H1 (cell line): ENCODE results near the gene DGKH. TPM values are rescaled to one million over a fixed set of nuclear protein-coding genes. Genes with fewer than 3 reads are reported as not detected.

Source experiments
- CTCF ChIA-PET: fragments of 300-600 bp; sonication (Branson Sonifier 250); formaldehyde crosslinking; loops from one replicate; lab custom pipeline; 2021; ENCODE audit not compliant: partially characterized antibody; lab: Charles Lee
- POLR2A ChIA-PET: fragments of 300-600 bp; sonication (Branson Sonifier 250); formaldehyde crosslinking; loops from one replicate; lab custom pipeline; 2021; ENCODE audit warnings: inconsistent platforms; ENCODE audit not compliant: partially characterized antibody; lab: Charles Lee
- DNase-seq, 2 experiments: peaks; one replicate each; pipeline versions ENCODE4 v3.0.0 to v3.0.0-alpha.2; 2010 to 2022; ENCODE audit warnings: low spot score in 2 of 2, low read depth in 1 of 2, mixed read lengths in 1 of 2
- FAIRE-seq: peaks from 2 replicates; lab custom pipeline; 2011; peaks lifted over from hg19 to GRCh38; lab: Jason Lieb, UNC
- H2AFZ ChIP-seq: 2 replicates; pipeline ENCODE4 v1.8.1; 2012; ENCODE audit warnings: low read length, inconsistent platforms
- H2AK5ac ChIP-seq: 2 replicates; pipeline ENCODE4 v1.6.1; 2013; ENCODE audit warnings: low read depth, low read length
- H2BK120ac ChIP-seq: replicated peaks from 2 replicates; pipeline ENCODE3; 2013; ENCODE audit warnings: low read depth, low read length, inconsistent platforms
- H2BK12ac ChIP-seq: 2 replicates; pipeline ENCODE4 v1.6.1; 2013; ENCODE audit warnings: low read depth, low read length
- H2BK15ac ChIP-seq: 2 replicates; pipeline ENCODE4 v1.6.1; 2013; ENCODE audit warnings: low read length
- H2BK20ac ChIP-seq: 2 replicates; pipeline ENCODE4 v1.6.1; 2013; ENCODE audit warnings: low read length
- H2BK5ac ChIP-seq: 2 replicates; pipeline ENCODE4 v1.6.1; 2013; ENCODE audit warnings: low read depth, low read length
- H3K14ac ChIP-seq: 2 replicates; pipeline ENCODE4 v1.6.1; 2013; ENCODE audit warnings: inconsistent platforms; ENCODE audit not compliant: insufficient read length
- H3K18ac ChIP-seq: 2 replicates; pipeline ENCODE4 v1.6.1; 2013; ENCODE audit warnings: low read length; ENCODE audit errors: extremely low read depth
- H3K23ac ChIP-seq: 2 replicates; pipeline ENCODE4 v1.6.1; 2013; ENCODE audit warnings: inconsistent platforms; ENCODE audit not compliant: insufficient read length
- H3K23me2 ChIP-seq: 2 replicates; pipeline ENCODE4 v1.6.1; 2013; ENCODE audit warnings: low read depth, low read length
- H3K27ac ChIP-seq: 2 replicates; pipeline ENCODE4 v1.6.1; 2011; ENCODE audit warnings: low read depth, low read length, inconsistent platforms
- H3K27me3 ChIP-seq, 4 experiments: replicated peaks in 1 of 4; 1 replicate in 1 of 4; 2 replicates in 3 of 4; pipeline versions ENCODE4 v1.6.1 to v1.8.1; 2011 to 2013; ENCODE audit warnings: low read length in 3 of 4, mild to moderate bottlenecking in 3 of 4, inconsistent platforms in 2 of 4, mixed read lengths in 2 of 4, moderate library complexity in 1 of 4; ENCODE audit not compliant: control insufficient read depth in 3 of 4, insufficient read depth in 3 of 4; ENCODE audit errors: extremely low read depth in 1 of 4
- H3K36me3 ChIP-seq, 4 experiments: 2 replicates each; pipeline versions ENCODE4 v1.6.1 to v1.8.1; 2011 to 2013; ENCODE audit warnings: mild to moderate bottlenecking in 4 of 4, low read length in 3 of 4, moderate library complexity in 2 of 4, control low read depth in 1 of 4, inconsistent platforms in 1 of 4; ENCODE audit not compliant: insufficient read depth in 4 of 4, control insufficient read depth in 2 of 4
- H3K4ac ChIP-seq: replicated peaks from 2 replicates; pipeline ENCODE3; 2013; ENCODE audit warnings: low read length, low read depth, mixed read lengths, inconsistent platforms; ENCODE audit not compliant: insufficient read length
- H3K4me1 ChIP-seq, 4 experiments: replicated peaks in 1 of 4; 1 replicate in 1 of 4; 2 replicates in 3 of 4; pipeline versions ENCODE4 v1.6.1 to v1.8.1; 2011 to 2013; ENCODE audit warnings: low read length in 3 of 4, inconsistent platforms in 2 of 4, mixed read lengths in 1 of 4; ENCODE audit not compliant: insufficient read depth in 4 of 4, control insufficient read depth in 3 of 4
- H3K4me2 ChIP-seq, 2 experiments: 2 replicates each; pipeline versions ENCODE4 v1.6.1 to v1.8.1; 2011 to 2013; ENCODE audit warnings: low read depth in 2 of 2, low read length in 2 of 2, control low read depth in 1 of 2, inconsistent platforms in 1 of 2, mild to moderate bottlenecking in 1 of 2; ENCODE audit not compliant: insufficient read depth in 1 of 2
- H3K4me3 ChIP-seq, 4 experiments: fragments of 200-600, 300-600 bp in 1 of 4; sonication (generic), shearing (Covaris generic), sonication (Bioruptor Twin) in 1 of 4; 2 replicates each; pipeline versions ENCODE4 v1.5.1 to v1.8.1; 2011 to 2016; ENCODE audit warnings: low read length in 4 of 4, low read depth in 3 of 4, control low read depth in 2 of 4, inconsistent platforms in 2 of 4, mild to moderate bottlenecking in 2 of 4, mixed read lengths in 1 of 4, moderate library complexity in 1 of 4; ENCODE audit not compliant: insufficient read depth in 2 of 4; ENCODE audit errors: extremely low read depth in 1 of 4
- H3K56ac ChIP-seq: replicated peaks from 2 replicates; pipeline ENCODE3; 2013; ENCODE audit warnings: low read depth, mild to moderate bottlenecking, mixed read lengths, low read length, inconsistent platforms; ENCODE audit not compliant: insufficient read length
- H3K79me1 ChIP-seq: 2 replicates; pipeline ENCODE4 v1.6.1; 2013; ENCODE audit warnings: low read depth, low read length, control low read depth
- H3K79me2 ChIP-seq, 2 experiments: 2 replicates each; pipeline versions ENCODE4 v1.6.1 to v1.8.1; 2012 to 2013; ENCODE audit warnings: low read length in 2 of 2, mild to moderate bottlenecking in 2 of 2, inconsistent platforms in 1 of 2; ENCODE audit not compliant: insufficient read depth in 2 of 2, control insufficient read depth in 1 of 2
- H3K9ac ChIP-seq, 4 experiments: replicated peaks in 1 of 4; 1 replicate in 1 of 4; 2 replicates in 3 of 4; pipeline versions ENCODE4 v1.6.1 to v1.8.1; 2011 to 2013; ENCODE audit warnings: low read depth in 3 of 4, low read length in 3 of 4, control low read depth in 2 of 4, mild to moderate bottlenecking in 2 of 4, moderate library complexity in 2 of 4, inconsistent platforms in 1 of 4; ENCODE audit errors: extremely low read depth in 1 of 4
- H3K9me3 ChIP-seq, 2 experiments: 2 replicates each; pipeline versions ENCODE4 v1.6.1 to v1.8.1; 2012 to 2013; ENCODE audit warnings: mild to moderate bottlenecking in 2 of 2, moderate library complexity in 2 of 2, control low read depth in 1 of 2, inconsistent platforms in 1 of 2, low read depth in 1 of 2, low read length in 1 of 2, mixed read lengths in 1 of 2; ENCODE audit not compliant: insufficient read depth in 2 of 2
- H4K20me1 ChIP-seq, 2 experiments: replicated peaks in 1 of 2; 2 replicates each; pipeline versions ENCODE3 to v1.8.1; 2011 to 2013; ENCODE audit warnings: inconsistent platforms in 2 of 2, low read length in 2 of 2, mild to moderate bottlenecking in 1 of 2; ENCODE audit not compliant: insufficient read depth in 2 of 2, control insufficient read depth in 1 of 2
- H4K5ac ChIP-seq: 2 replicates; pipeline ENCODE4 v1.6.1; 2013; ENCODE audit warnings: low read length, low read depth, mixed read lengths, inconsistent platforms; ENCODE audit not compliant: insufficient read length
- H4K8ac ChIP-seq: 2 replicates; pipeline ENCODE4 v1.8.0; 2013; ENCODE audit warnings: mild to moderate bottlenecking, moderate library complexity, low read length, inconsistent platforms; ENCODE audit not compliant: insufficient read depth; ENCODE audit errors: extremely low read depth
- H4K91ac ChIP-seq: replicated peaks from 2 replicates; pipeline ENCODE3; 2013; ENCODE audit warnings: low read length, mixed read lengths, inconsistent platforms; ENCODE audit not compliant: insufficient read length
- CHD1 ChIP-seq: IDR thresholded peaks from 2 replicates; pipeline ENCODE4 v1.6.1; 2012; ENCODE audit warnings: low read depth, low read length, improper control_type of control experiment
- CHD2 ChIP-seq: IDR thresholded peaks from 2 replicates; pipeline ENCODE4 v1.6.1; 2012; ENCODE audit warnings: low read length, improper control_type of control experiment
- EZH2 ChIP-seq: fragments of 200-600 bp; sonication (generic); IDR thresholded peaks from 2 replicates; pipeline ENCODE4 v1.7.1; 2012; ENCODE audit warnings: low read depth, mild to moderate bottlenecking, moderate library complexity, low read length, inconsistent platforms; ENCODE audit not compliant: severe bottlenecking
- GABPA ChIP-seq: IDR thresholded peaks from 2 replicates; pipeline ENCODE4 v1.6.1; 2011; ENCODE audit warnings: mild to moderate bottlenecking, low read length, moderate library complexity, borderline replicate concordance; ENCODE audit not compliant: insufficient read depth
- RNF2 ChIP-seq: fragments of 200-900, 300-1000 bp; sonication (generic); IDR thresholded peaks from 2 replicates; pipeline ENCODE4 v1.7.1; 2016; ENCODE audit warnings: borderline replicate concordance, low read depth, mild to moderate bottlenecking, antibody characterized with exemption, low read length; ENCODE audit not compliant: poor library complexity, severe bottlenecking; ENCODE audit errors: missing control alignments
- SP1 ChIP-seq: IDR thresholded peaks from 2 replicates; pipeline ENCODE4 v1.6.1; 2011; ENCODE audit warnings: low read depth, low read length
- TEAD4 ChIP-seq: IDR thresholded peaks from 2 replicates; pipeline ENCODE4 v1.6.1; 2012; ENCODE audit warnings: low read depth, low read length, inconsistent platforms, mixed read lengths
- WGBS, 2 experiments: shearing (Covaris generic) in 1 of 2; methylation state at CpG; one replicate each; pipeline versions ENCODE4 v1.1.6 to v1.1.7; 2013 to 2015; ENCODE audit warnings: low lambda C conversion rate in 2 of 2, mixed read lengths in 2 of 2, inconsistent platforms in 1 of 2, low coverage in 1 of 2, missing lambda C conversion rate in 1 of 2; ENCODE audit not compliant: insufficient replicate concordance in 2 of 2, insufficient coverage in 1 of 2, insufficient read length in 1 of 2; ENCODE audit errors: extremely low coverage in 1 of 2, missing lambda C conversion rate in 1 of 2; 5-methylcytosine and 5-hydroxymethylcytosine counted together
- polyA plus RNA-seq, 7 experiments: library from polyadenylated mRNA; depleted of rRNA in 3 of 7; stranded (reverse) in 5 of 7; unstranded in 2 of 7; fragments of >200 nt in 5 of 7; fragments of 200-250 nt in 2 of 7; gene quantifications; 1 replicate in 5 of 7; 2 replicates in 1 of 7; 4 replicates in 1 of 7; pipeline versions ENCODE4 v1.2.1 to v1.2.3, GENCODE V29; 2011 to 2013; ENCODE audit warnings: missing spikeins in 2 of 7, mixed read lengths in 2 of 7
- total RNA-seq: library from RNA; stranded (reverse); fragmentation: NEBNext Ultra II Directional; extraction: Animal tissue kit (Norgen Biotek cat#: 25700); gene quantifications from 2 replicates; pipeline ENCODE4 v1.2.1, GENCODE V29; 2021

Gene DGKH
- total and polyA plus RNA-seq, 2 of the 8 experiments (the other 6 are each of a cell fraction or from before 2014, with no cell fraction given), result 2.1 to 7.9 TPM

- Histone ChIP-seq H4K91ac (no peak overlapping the region), H4K8ac (no peak overlapping the region), H3K4ac (no peak overlapping the region), H3K36me3 (no peaks in the 10 kb centered on the region), H3K79me1 (no peaks in the 10 kb centered on the region), H3K23me2 (no peaks in the 10 kb centered on the region), H2BK12ac (no peak overlapping the region), H3K23ac (no peak overlapping the region), H2AFZ (no peak overlapping the region), H4K5ac (no peak overlapping the region), H3K79me2 (no peaks in the 10 kb centered on the region), H2BK15ac (no peak overlapping the region), H3K18ac (no peak overlapping the region), H3K56ac (no peak overlapping the region), H3K27me3 (no peaks in the 10 kb centered on the region), H3K9ac (no peak overlapping the region), H3K27ac (no peak overlapping the region), H2AK5ac (no peak overlapping the region), H3K4me1 (peaks cover 0 to 11% (median 2%) of the 10 kb centered on the region in 4 experiments; a peak in 4 of 7 replicates), H2BK5ac (no peak overlapping the region), H4K20me1 (no peaks in the 10 kb centered on the region), H3K14ac (no peak overlapping the region), H2BK120ac (no peak overlapping the region), H3K9me3 (no peaks in the 10 kb centered on the region), H3K4me2 (0 out of 4 replicates have a peak overlapping the region, but pooled peaks of 1 of the 2 experiments have one; percentile 40), H3K4me3 (no peak overlapping the region), H2BK20ac (no peak overlapping the region)
- no peak for TF ChIP-seq SP1
- no peak for TF ChIP-seq CHD2
- TF ChIP-seq RNF2, result no peak
- TF ChIP-seq GABPA, result no peak
- no peak for TF ChIP-seq CHD1
- TF ChIP-seq EZH2, result no peak
- peak; percentile 88 for TF ChIP-seq TEAD4
- WGBS, 2 experiments, result 65% methylated on average over 2 of the region's 2 CpGs; no CpG with 5 or more reads in 1 of the 2 experiments
- FAIRE-seq (peak; percentile 50), DNase-seq (no peak)
- ChIA-PET POLR2A (interaction anchor here (0.9 to 1.5 kb wide), 2 partner anchors 11 to 48 kb away, joined by 3 to 4 read pairs; partner anchors contain the start of gene DGKH), CTCF (no interaction called here)
Observed at GRCh38 chr13:42000846-42001245, 47.6 kb upstream of the DGKH start.
